ENCODE results near the gene MRPL34.
"Not testable (repeated sequence)": the region's sequence is repeated elsewhere in the genome, so short reads cannot be mapped to it uniquely, and the experiment has no call there.

MRPL34 gene

GRCh38 chr19:17286263-17286662, 19.4 kb upstream of the MRPL34 start:
- DNase-seq = no peak

GRCh38 chr19:17286752-17287151, 18.9 kb upstream of the MRPL34 start:
- no peak for DNase-seq

- no peak for DNase-seq
Measured at GRCh38 chr19:17289489-17289888, 16.2 kb upstream of the MRPL34 start.

GRCh38 chr19:17292301-17293074, 13.2 kb upstream of the MRPL34 start:
- peak in 1 of 2 experiments; percentile 26 for DNase-seq

- DNase-seq = no peak
Measured at GRCh38 chr19:17293605-17294004, 12.1 kb upstream of the MRPL34 start.

- DNase-seq = no peak
Measured at GRCh38 chr19:17294051-17294891, 11.4 kb upstream of the MRPL34 start.

GRCh38 chr19:17295551-17295950, 10.1 kb upstream of the MRPL34 start:
- DNase-seq = not testable (repeated sequence)

GRCh38 chr19:17296273-17296672, 9.4 kb upstream of the MRPL34 start:
- no peak for DNase-seq

GRCh38 chr19:17296976-17297375, 8.7 kb upstream of the MRPL34 start:
- no peak for DNase-seq

- DNase-seq = no peak
Measured at GRCh38 chr19:17300992-17301619, 4.6 kb upstream of the MRPL34 start.

- DNase-seq = no peak
Measured at GRCh38 chr19:17302391-17303166, 3.1 kb upstream of the MRPL34 start.

- peak; percentile 60 to 95 for DNase-seq
Measured at GRCh38 chr19:17303167-17303939, 2.3 kb upstream of the MRPL34 start, which contains the start of gene ABHD8. TSS of gene ABHD8 (minus strand) at chr19:17303425. CDS start at chr19:17301616, 1,809 bp downstream.

GRCh38 chr19:17303940-17304267, 1.8 kb upstream of the MRPL34 start:
- no peak for DNase-seq

- DNase-seq = no peak
Measured at GRCh38 chr19:17304386-17305215, 1.1 kb upstream of the MRPL34 start.

- no peak for DNase-seq
Measured at GRCh38 chr19:17305216-17305516, 506 bp upstream of the MRPL34 start.

- no peak for DNase-seq
Measured at GRCh38 chr19:17306285-17306714, 628 bp downstream of the MRPL34 start.

GRCh38 chr19:17307876-17308377, 2.3 kb downstream of the MRPL34 start:
- DNase-seq = no peak

- DNase-seq = peak; percentile 96 to 99
Measured at GRCh38 chr19:17309198-17309964, 3.7 kb downstream of the MRPL34 start, which contains the start of gene DDA1. TSS of gene DDA1 (plus strand) at chr19:17309563. CDS start at chr19:17309655, 92 bp downstream.

- DNase-seq = no peak
Measured at GRCh38 chr19:17309965-17310461, 4.3 kb downstream of the MRPL34 start.

Data from cerebellar nuclear complex (tissue), 1 donor.